HUES48 (cell line): ENCODE data around the gene EVC2.
"Not testable (repeated sequence)": the region's sequence is repeated elsewhere in the genome, so short reads cannot be mapped to it uniquely, and the experiment has no call there.

ENCODE experiments used
- H3K27ac ChIP-seq: one replicate; pipeline ENCODE4 v1.7.0; 2013; ENCODE audit warnings: low read depth, low read length, inconsistent platforms
- H3K27me3 ChIP-seq: 2 replicates; pipeline ENCODE4 v1.6.1; 2013; ENCODE audit warnings: mild to moderate bottlenecking, low read length; ENCODE audit not compliant: control insufficient read depth, insufficient read depth
- H3K36me3 ChIP-seq: 2 replicates; pipeline ENCODE4 v1.6.1; 2013; ENCODE audit warnings: low read length; ENCODE audit not compliant: control insufficient read depth, insufficient read depth
- H3K4me1 ChIP-seq: 2 replicates; pipeline ENCODE4 v1.6.1; 2013; ENCODE audit warnings: mild to moderate bottlenecking, low read length; ENCODE audit not compliant: control insufficient read depth, insufficient read depth
- H3K4me3 ChIP-seq: 2 replicates; pipeline ENCODE4 v1.5.1; 2013; ENCODE audit warnings: mild to moderate bottlenecking, low read depth, low read length
- H3K9ac ChIP-seq: 2 replicates; pipeline ENCODE4 v1.6.1; 2013; ENCODE audit warnings: mild to moderate bottlenecking, low read depth, low read length, moderate library complexity
- H3K9me3 ChIP-seq: 2 replicates; pipeline ENCODE4 v1.6.1; 2013; ENCODE audit warnings: low read length; ENCODE audit not compliant: control insufficient read depth, insufficient read depth

The EVC2 gene

GRCh38 chr4:5622596-5622995 lies 85.8 kb downstream of the EVC2 start:
- no peaks in the 10 kb centered on the region for H3K9me3 ChIP-seq
- no peak overlapping the region for H3K4me3 ChIP-seq
- H3K27me3 ChIP-seq = no peaks in the 10 kb centered on the region
- H3K27ac ChIP-seq = no peak overlapping the region
- H3K4me1 ChIP-seq = no peaks in the 10 kb centered on the region
- peaks cover 50% of the 10 kb centered on the region for H3K36me3 ChIP-seq
- H3K9ac ChIP-seq = no peak overlapping the region

DNA sequence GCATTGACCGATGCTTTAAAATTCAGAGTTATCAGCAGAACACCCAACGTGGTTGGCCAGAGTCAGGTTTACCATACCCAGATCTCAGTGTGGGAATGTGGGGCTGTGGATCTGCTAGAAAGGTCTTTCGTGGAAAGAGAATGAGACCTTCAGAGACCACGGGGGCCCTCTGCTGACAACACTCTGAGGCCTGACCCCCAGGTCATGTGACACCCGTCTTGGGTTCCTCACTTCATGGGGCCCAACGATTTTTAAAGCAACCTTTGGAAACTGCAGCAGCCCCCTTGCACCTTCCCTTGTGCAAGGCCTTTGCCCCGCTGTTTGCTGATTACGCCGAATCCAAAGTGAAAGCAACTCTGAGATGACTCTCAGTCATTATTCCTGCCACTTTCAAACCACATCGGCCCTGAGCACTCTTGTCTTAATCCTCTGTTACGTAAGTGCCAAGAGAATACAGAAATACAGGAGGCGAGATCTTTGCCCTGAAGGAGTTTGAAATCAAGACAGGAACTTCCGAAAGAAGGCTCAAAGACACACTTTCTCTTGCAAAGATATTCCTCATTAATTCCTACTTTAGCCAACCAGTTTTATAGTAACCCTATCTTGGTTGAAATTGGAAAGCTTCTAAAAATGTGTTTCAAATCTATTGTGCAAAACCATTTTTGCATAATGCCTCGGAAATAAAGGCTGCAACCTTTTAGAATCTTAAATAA lies 88.3 kb downstream of the EVC2 start:
- no peaks in the 10 kb centered on the region for H3K27me3 ChIP-seq
- no peaks in the 10 kb centered on the region for H3K4me1 ChIP-seq
- no peak overlapping the region for H3K4me3 ChIP-seq
- no peak overlapping the region for H3K27ac ChIP-seq
- H3K9me3 ChIP-seq = no peaks in the 10 kb centered on the region
- peaks cover 45% of the 10 kb centered on the region for H3K36me3 ChIP-seq
- no peak overlapping the region for H3K9ac ChIP-seq

GRCh38 chr4:5618051-5618960 lies 90.1 kb downstream of the EVC2 start:
- Histone ChIP-seq H3K27me3 (no peaks in the 10 kb centered on the region), H3K9me3 (no peaks in the 10 kb centered on the region), H3K9ac (no peak overlapping the region), H3K27ac (no peak overlapping the region), H3K36me3 (peaks cover 46% of the 10 kb centered on the region), H3K4me3 (no peak overlapping the region), H3K4me1 (no peaks in the 10 kb centered on the region)

DNA sequence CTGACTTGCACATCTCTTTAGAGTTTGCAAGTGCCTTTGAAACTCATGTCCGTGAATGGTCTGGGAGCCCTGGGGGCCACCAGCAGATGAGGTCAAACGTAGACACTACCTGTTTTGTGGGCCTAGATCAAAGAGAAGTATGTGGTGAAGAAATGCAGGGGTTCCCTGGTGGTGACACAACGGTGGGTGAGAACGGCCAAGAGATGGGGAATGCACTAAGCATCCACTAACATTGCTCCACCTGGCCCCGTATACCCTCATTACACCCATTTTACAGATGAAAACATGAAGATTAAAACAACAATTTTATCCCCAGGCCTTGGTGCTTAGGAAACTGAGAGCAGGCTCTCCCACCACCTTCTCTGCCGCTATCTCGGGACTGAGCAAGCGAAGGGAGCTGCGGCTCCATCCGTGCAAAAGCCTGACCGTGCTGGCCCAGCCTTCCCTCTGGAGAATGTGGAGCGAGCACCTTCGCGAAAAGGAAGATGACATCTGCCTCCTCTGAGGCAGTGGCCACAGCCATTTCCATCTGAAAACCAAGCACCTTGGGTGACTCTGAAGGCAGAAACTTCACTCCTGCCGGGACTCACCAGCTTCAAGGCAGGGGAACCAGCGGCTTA lies 91.9 kb downstream of the EVC2 start:
- Histone ChIP-seq H3K4me3 (no peak overlapping the region), H3K4me1 (0 out of 2 replicates have a peak, but pooled peaks cover 9% of the 10 kb centered on the region), H3K36me3 (peaks cover 42% of the 10 kb centered on the region), H3K27ac (no peak overlapping the region), H3K27me3 (no peaks in the 10 kb centered on the region), H3K9ac (no peak overlapping the region), H3K9me3 (no peaks in the 10 kb centered on the region)

GRCh38 chr4:5615496-5616075 lies 92.8 kb downstream of the EVC2 start:
- H3K36me3 ChIP-seq = peaks cover 42% of the 10 kb centered on the region
- no peak overlapping the region for H3K27ac ChIP-seq
- H3K4me3 ChIP-seq = no peak overlapping the region
- 0 out of 2 replicates have a peak, but pooled peaks cover 11% of the 10 kb centered on the region for H3K4me1 ChIP-seq
- no peaks in the 10 kb centered on the region for H3K9me3 ChIP-seq
- no peak overlapping the region for H3K9ac ChIP-seq
- no peaks in the 10 kb centered on the region for H3K27me3 ChIP-seq

GRCh38 chr4:5611750-5612149 lies 96.6 kb downstream of the EVC2 start:
- Histone ChIP-seq H3K27ac (peak overlapping the region; percentile 14), H3K27me3 (no peaks in the 10 kb centered on the region), H3K9me3 (no peaks in the 10 kb centered on the region), H3K36me3 (peaks cover 22% of the 10 kb centered on the region), H3K4me1 (0 out of 2 replicates have a peak, but pooled peaks cover 11% of the 10 kb centered on the region), H3K9ac (no peak overlapping the region), H3K4me3 (no peak overlapping the region)

DNA sequence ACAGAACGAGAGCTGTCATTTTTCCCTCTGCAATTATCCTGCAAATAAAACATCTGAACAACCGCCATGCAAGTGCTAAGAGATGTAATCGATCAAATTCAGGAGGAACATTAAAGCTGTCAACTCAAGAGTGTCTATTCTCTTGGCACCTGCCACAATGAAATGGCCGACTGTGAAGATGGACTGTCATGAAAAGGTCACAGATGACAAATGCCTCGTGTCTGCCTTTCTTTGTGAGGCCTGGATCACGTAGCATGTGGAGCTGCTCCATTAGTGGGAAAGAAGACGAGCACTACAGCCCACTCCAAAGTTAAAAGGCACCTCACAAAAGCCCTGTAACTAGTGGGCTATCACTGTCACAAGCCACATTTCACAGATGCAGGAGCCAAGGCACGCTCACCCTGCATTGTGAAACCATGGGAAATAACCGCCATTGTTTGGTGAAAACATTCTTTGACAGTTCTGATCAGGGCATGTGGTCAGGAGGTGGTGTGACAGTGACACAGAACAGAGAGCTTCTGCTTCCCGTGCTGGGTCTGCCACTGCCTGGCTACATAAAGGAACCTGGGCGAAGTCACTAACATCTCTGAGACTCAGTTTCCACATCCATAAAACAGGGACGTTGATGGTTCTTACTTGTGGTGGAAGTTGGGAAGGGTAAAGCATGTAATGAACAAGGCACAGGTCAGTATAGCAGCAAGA lies 98.9 kb downstream of the EVC2 start:
- Histone ChIP-seq H3K27ac (no peak overlapping the region), H3K27me3 (no peaks in the 10 kb centered on the region), H3K4me1 (0 out of 2 replicates have a peak, but pooled peaks cover 11% of the 10 kb centered on the region), H3K9ac (no peak overlapping the region), H3K36me3 (peaks cover 16% of the 10 kb centered on the region), H3K9me3 (no peaks in the 10 kb centered on the region), H3K4me3 (no peak overlapping the region)

- H3K9me3 ChIP-seq = peaks cover 28% of the 10 kb centered on the region
- H3K9ac ChIP-seq, H3K36me3 ChIP-seq, H3K27me3 ChIP-seq, H3K27ac ChIP-seq, H3K4me3 ChIP-seq: not testable (repeated sequence)
- peaks cover 17% of the 10 kb centered on the region for H3K4me1 ChIP-seq
These were observed 114.5 kb downstream of the EVC2 start for GRCh38 chr4:5593828-5594227.

DNA sequence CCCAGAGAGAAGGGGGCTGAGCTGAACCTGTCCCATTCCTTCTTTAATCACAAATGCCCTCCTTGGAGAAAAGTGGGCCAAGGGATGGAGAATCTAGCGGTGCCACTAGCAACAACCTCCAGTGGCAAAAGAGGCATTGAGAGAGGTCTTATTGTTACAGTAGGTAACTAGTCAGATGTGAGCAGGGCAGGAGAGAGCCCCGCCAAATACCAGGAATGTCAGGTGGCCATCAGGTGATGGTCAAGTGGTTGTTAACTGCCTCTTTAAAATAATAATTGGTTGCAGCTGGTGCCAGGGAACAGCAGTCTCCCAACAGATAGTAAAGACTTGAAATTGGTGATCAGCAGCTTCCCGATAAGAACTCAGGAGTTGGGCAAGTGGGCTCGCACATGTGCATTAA lies 116.1 kb downstream of the EVC2 start:
- Histone ChIP-seq H3K27me3 (no peaks in the 10 kb centered on the region), H3K9me3 (peaks cover 43% of the 10 kb centered on the region), H3K4me1 (peaks cover 17% of the 10 kb centered on the region), H3K9ac (no peak overlapping the region), H3K36me3 (0 out of 2 replicates have a peak, but pooled peaks cover 4% of the 10 kb centered on the region), H3K27ac (peak overlapping the region; percentile 89), H3K4me3 (no peak overlapping the region)

GRCh38 chr4:5589495-5589894 lies 118.9 kb downstream of the EVC2 start:
- Histone ChIP-seq H3K4me3 (no peak overlapping the region), H3K9ac (no peak overlapping the region), H3K36me3 (0 out of 2 replicates have a peak, but pooled peaks cover 4% of the 10 kb centered on the region), H3K27me3 (no peaks in the 10 kb centered on the region), H3K27ac (no peak overlapping the region), H3K4me1 (peaks cover 21% of the 10 kb centered on the region), H3K9me3 (peaks cover 46% of the 10 kb centered on the region)
